Fibroblast of the aortic adventitia (primary cell): ENCODE results near the gene A2ML1. TPM values are rescaled to one million over a fixed set of nuclear protein-coding genes. Genes with fewer than 3 reads are reported as not detected.
"Not testable (repeated sequence)": the region's sequence is repeated elsewhere in the genome, so short reads cannot be mapped to it uniquely, and the experiment has no call there.

ENCODE experiments used
- DNase-seq: peaks from one replicate; pipeline ENCODE4 v3.0.0-alpha.2; 2010; ENCODE audit warnings: low read depth
- H3K4me3 ChIP-seq: 2 replicates; pipeline ENCODE4 v1.5.1; 2011; ENCODE audit warnings: low read depth, mild to moderate bottlenecking, control low read depth, low read length, moderate library complexity
- CTCF ChIP-seq: IDR thresholded peaks from 2 replicates; pipeline ENCODE4 v1.5.1; 2011; ENCODE audit warnings: mild to moderate bottlenecking, low read length, control low read depth, inconsistent platforms; ENCODE audit not compliant: insufficient read depth
- total RNA-seq: library from RNA; depleted of rRNA; stranded (reverse); fragments of >200 nt; gene quantifications from 2 replicates; pipeline ENCODE4 v1.2.3, GENCODE V29; 2012; ENCODE audit warnings: low replicate concordance

A2ML1 gene
- total RNA-seq, 1 donor, result under 0.01 TPM

- no peak for TF ChIP-seq CTCF
- no peak for DNase-seq
These were observed 93.7 kb downstream of the A2ML1 start for GRCh38 chr12:8916154-8916553.

GRCh38 chr12:8917031-8917430 lies 94.6 kb downstream of the A2ML1 start:
- no peak overlapping the region for H3K4me3 ChIP-seq
- no peak for TF ChIP-seq CTCF
- no peak for DNase-seq

More at GRCh38 chr12:8916154-8916553, 93.7 kb downstream of the A2ML1 start:
- peak overlapping the region; percentile 42 for H3K4me3 ChIP-seq

- no peak for DNase-seq
- no peak overlapping the region for H3K4me3 ChIP-seq
- TF ChIP-seq CTCF, result no peak
These were observed 95.3 kb downstream of the A2ML1 start for GRCh38 chr12:8917751-8918150.

GRCh38 chr12:8919643-8920042 lies 97.2 kb downstream of the A2ML1 start:
- DNase-seq, H3K4me3 ChIP-seq: not testable (repeated sequence)

GRCh38 chr12:8922544-8922943 lies 100.1 kb downstream of the A2ML1 start:
- no peak for DNase-seq
- H3K4me3 ChIP-seq, result no peak overlapping the region
- TF ChIP-seq CTCF, result no peak

Other genes with a start within 250 kb of the A2ML1 start
- not detected in 2 replicates for gene AICDA, start 209.8 kb upstream of the A2ML1 start, total RNA-seq
- 220 and 259 TPM in 2 replicates for gene MFAP5, start 159.8 kb upstream of the A2ML1 start, total RNA-seq
- gene RIMKLB, start 124.6 kb upstream of the A2ML1 start, total RNA-seq, result 23.2 and 49.1 TPM in 2 replicates
- 27.6 and 31.6 TPM in 2 replicates for gene PHC1, start 91.9 kb downstream of the A2ML1 start, total RNA-seq
- 92.1 and 329 TPM in 2 replicates for gene M6PR, start 127.0 kb downstream of the A2ML1 start, total RNA-seq
- 1.2 TPM in 1 of 2 replicates, not detected in the other for gene KLRG1, start 166.9 kb downstream of the A2ML1 start, total RNA-seq